Ishikawa (cell line): ENCODE measurements around the gene PARK7.

ENCODE experiments used
- CEBPB ChIP-seq: IDR thresholded peaks from 2 replicates; pipeline ENCODE4 v1.6.1; 2012
- CREB1 ChIP-seq: IDR thresholded peaks from 2 replicates; pipeline ENCODE4 v1.6.1; 2012; ENCODE audit warnings: low read depth
- EGR1 ChIP-seq: IDR thresholded peaks from 2 replicates; pipeline ENCODE4 v1.6.1; 2012
- EP300 ChIP-seq: IDR thresholded peaks from 2 replicates; pipeline ENCODE4 v1.6.1; 2012; ENCODE audit warnings: borderline replicate concordance
- FOXM1 ChIP-seq: IDR thresholded peaks from 2 replicates; pipeline ENCODE4 v1.6.1; 2012; ENCODE audit warnings: low read depth, borderline replicate concordance
- NFIC ChIP-seq: IDR thresholded peaks from 2 replicates; pipeline ENCODE4 v1.6.1; 2012
- RAD21 ChIP-seq: IDR thresholded peaks from 2 replicates; pipeline ENCODE4 v1.6.1; 2012; ENCODE audit warnings: low read depth
- TAF1 ChIP-seq: IDR thresholded peaks from 2 replicates; pipeline ENCODE4 v1.6.1; 2012; ENCODE audit warnings: low read depth, mild to moderate bottlenecking
- TCF12 ChIP-seq: IDR thresholded peaks from 2 replicates; pipeline ENCODE4 v1.6.1; 2012; ENCODE audit warnings: low read depth
- TEAD4 ChIP-seq: IDR thresholded peaks from 2 replicates; pipeline ENCODE4 v1.6.1; 2012
- YY1 ChIP-seq: IDR thresholded peaks from 2 replicates; pipeline ENCODE4 v1.6.1; 2012; ENCODE audit warnings: low read depth
- ZBTB7A ChIP-seq: IDR thresholded peaks from 2 replicates; pipeline ENCODE4 v1.6.1; 2012; ENCODE audit warnings: low read depth
- TF ChIP-seq, protein P1 (sequence below): IDR thresholded peaks from 2 replicates; pipeline ENCODE4 v1.6.1; 2012
- TF ChIP-seq, protein P2 (sequence below): IDR thresholded peaks from 2 replicates; pipeline ENCODE4 v1.6.1; 2012
- TF ChIP-seq, protein P3 (sequence below): IDR thresholded peaks from 2 replicates; pipeline ENCODE4 v1.6.1; 2012; ENCODE audit warnings: low read depth, mild to moderate bottlenecking

PARK7 gene

DNA sequence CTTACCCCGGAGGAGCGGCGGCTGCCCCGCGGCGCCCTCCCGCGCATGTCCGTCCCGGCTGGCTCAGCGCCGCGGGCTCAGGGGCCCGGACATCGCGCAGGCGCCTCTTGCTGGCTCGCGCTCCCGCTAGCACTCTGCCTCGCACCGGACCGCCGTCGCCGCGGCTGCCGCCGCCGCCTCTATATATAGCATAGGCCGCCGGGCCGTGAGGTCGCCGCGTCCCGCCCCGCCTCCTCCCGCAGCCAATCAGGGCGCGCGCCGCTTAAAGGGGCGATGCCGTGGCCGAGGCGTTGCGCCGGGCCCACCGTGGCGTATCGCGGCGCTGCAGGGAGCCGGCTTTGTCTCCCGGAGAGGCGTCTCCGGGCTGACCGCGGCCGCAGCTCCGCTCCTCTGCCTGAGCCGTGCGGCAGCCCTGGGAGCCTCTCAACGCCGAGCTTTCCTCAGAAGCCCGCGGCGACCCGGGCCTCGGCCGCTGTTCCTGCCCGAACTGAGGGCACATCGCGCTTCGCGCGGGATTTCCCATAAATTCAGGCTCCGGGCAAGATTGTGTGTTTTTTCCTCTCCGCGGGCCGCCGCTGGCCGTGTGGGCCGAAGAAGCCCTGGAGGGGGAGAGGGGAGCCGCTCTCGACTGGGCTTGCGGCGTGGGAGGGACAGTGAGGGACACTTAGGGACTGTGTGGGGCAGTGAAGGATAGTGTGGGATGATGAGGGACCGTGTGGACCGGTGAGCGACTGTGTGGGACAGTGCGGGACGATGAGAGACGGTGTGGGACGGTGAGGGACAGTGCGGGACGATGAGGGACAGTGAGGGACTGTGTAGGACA, 64.9 kb downstream of the PARK7 start, which contains the start of gene ERRFI1:
Gene ERRFI1 (minus strand): TSS at position 157 of the 823 bp plus-strand sequence. CDS start 10,690 bp downstream, outside the sequence.
- TF ChIP-seq TAF1: peak; percentile 84; the same call in 1 of the 2 replicates
- TF ChIP-seq YY1: 0 out of 2 replicates have a peak, but pooled peaks have one; percentile 41
- TF ChIP-seq EGR1: 0 out of 2 replicates have a peak, but pooled peaks have one; percentile 4
- TF ChIP-seq ZBTB7A: 0 out of 2 replicates have a peak, but pooled peaks have one; percentile 11
- no peak for TF ChIP-seq FOXM1
- TF ChIP-seq TCF12: no peak
- TF ChIP-seq, protein P1, sequence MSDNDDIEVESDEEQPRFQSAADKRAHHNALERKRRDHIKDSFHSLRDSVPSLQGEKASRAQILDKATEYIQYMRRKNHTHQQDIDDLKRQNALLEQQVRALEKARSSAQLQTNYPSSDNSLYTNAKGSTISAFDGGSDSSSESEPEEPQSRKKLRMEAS: peak; percentile 95
- no peak; the same call in 1 of the 2 replicates for TF ChIP-seq NFIC

DNA sequence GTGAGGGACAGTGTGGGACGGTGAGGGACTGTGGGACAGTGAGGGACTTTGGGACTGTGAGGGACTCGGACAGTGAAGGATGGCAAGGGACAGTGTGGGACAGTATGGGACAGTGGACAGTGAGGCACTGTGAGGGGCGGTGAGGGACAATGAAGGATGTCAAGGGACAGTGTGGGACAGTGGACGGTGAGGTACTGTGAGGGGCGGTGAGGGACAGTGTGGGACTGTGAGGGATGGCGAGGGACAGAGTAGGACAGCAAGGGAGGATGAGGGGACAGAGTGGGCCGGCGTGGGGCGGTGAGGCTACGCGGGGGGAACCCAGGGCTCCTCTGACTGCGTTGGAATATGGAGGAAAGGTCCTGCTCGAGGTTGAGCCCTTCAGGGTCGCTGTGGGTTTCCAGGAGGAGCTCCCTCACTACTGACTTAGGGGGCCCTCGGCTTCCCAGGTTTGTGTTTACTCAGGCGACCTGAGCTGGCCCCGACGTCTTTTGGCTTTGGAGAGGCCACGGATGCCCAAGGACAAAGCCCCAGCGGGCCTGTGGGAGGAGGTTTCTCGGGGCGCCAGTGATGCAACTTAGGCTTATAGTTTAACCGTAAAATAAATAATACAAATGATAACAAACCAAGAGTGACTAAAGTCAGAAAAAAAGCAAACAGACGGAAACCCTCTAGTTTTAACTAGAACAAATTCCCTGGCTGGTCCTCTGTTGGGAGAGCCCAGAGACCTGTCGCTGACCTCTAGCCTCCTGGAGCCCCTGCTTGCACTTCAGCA, 65.7 kb downstream of the PARK7 start:
- TF ChIP-seq FOXM1: no peak
- no peak for TF ChIP-seq TAF1
- no peak for TF ChIP-seq CREB1
- TF ChIP-seq, protein P2, sequence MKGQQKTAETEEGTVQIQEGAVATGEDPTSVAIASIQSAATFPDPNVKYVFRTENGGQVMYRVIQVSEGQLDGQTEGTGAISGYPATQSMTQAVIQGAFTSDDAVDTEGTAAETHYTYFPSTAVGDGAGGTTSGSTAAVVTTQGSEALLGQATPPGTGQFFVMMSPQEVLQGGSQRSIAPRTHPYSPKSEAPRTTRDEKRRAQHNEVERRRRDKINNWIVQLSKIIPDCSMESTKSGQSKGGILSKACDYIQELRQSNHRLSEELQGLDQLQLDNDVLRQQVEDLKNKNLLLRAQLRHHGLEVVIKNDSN: no peak
- no peak for TF ChIP-seq YY1
- TF ChIP-seq TCF12: no peak
- TF ChIP-seq EP300: no peak
- TF ChIP-seq RAD21: no peak
- TF ChIP-seq CEBPB: no peak
- no peak for TF ChIP-seq TEAD4

DNA sequence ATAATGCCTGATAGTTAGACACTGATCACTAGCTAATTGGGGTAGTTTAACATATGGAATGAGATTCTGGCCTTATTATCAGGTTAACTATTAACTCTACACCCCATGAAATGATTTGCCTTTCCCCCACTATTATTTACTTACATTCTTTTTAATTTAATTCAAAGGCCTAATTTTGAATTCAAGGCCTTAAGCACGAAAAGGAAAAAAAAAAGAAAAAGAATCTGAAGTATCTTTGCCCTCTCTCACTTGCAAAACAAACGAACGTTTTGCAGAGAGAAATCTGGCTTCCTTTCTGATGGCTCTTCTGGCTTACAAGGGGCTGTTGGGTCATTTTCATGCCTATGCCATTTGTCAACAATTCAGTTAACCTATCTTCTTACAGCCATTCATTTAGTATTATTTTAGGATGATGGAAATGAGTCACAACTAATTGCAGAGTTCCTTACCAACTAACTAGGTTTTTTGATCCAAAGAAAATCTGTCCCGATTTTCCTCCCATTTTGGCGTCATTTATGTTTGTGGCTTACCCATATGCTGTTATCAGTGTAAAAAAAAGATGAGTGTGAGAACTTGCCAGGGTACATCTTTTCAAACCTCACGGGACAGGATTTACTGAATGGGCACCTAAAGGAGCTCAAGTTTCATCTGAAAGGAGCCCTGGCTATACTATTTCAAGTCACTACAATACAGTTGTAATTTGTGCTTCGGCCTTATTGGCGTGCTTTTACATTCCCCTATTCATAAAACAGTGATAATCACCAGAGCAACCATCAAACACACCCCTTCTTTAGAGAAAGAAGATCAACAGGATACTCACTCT, 66.4 kb downstream of the PARK7 start:
- no peak for TF ChIP-seq NFIC

DNA sequence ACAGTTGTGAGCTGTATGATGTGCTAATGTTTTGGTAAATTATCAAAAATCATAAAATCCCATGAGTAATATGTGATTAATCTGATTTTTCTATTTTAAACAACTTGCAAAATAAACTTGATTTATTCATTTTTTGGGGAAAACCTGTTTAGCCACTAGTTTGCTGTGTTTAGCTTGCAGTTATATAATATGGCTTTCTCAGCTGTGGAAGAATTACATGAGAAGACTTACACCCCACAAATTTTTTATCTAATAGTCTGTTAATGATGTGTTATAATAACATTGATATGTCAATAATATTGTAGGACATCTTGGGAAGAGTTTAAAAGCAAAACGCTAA, 67.0 kb downstream of the PARK7 start:
- TF ChIP-seq TAF1: no peak
- TF ChIP-seq TCF12: no peak
- TF ChIP-seq NFIC: no peak
- TF ChIP-seq, protein P2: no peak
- no peak for TF ChIP-seq RAD21
- TF ChIP-seq, protein P1: no peak
- TF ChIP-seq CREB1: no peak
- TF ChIP-seq ZBTB7A: no peak

DNA sequence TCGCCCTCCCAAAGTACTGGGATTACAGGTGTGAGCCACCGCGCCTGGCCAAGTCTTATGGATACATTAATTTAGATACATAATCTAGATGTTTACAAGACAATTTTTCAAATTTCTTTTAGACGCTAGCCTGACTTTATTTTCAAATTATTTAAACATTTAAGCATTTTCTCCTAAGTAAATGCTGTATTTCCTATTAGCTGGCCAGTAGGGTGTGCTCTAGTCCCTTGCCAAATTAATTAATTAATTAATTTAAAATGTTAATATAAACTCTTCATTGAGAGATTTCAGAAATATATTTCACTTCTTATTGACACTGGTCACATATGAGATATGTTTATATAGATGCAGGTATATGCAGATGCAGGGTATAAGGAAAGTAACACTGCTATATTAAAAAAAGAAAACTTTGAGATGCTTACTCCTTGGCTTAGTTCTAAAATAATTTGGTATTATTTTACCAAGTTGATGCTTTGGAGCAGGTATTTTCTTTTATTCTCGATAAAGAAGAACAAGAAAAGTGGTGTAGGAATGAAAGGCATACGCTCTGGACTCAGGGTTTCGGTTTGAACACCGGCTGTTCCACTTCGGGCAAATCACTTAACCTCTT, 69.8 kb downstream of the PARK7 start:
- TF ChIP-seq RAD21: peak; percentile 75
- no peak for TF ChIP-seq ZBTB7A
- no peak for TF ChIP-seq EP300

DNA sequence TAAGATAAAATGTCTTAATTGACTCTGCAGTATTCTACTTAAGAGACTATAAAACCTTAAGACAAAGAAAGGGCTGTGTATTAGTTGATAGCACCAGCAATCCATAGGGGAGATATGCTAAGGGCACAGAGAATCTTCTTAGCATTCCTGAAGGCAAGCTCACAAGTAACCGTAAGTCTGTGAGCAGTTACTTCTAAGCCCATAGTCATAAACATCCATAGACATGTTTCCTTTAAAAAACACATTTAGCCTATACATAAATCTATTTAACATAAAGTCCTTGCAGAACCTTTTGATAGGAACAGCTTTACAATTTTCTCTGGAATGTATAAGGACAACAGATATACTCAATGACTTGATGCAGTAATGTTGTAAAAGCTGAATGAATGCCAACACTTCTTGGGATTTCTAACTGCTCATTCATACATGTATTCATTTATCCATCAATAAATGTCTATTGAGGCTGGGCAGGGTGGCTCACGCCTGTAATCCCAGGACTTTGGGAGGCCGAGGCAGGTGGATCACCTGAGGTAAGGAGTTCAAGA, 70.9 kb downstream of the PARK7 start:
- TF ChIP-seq, protein P3, sequence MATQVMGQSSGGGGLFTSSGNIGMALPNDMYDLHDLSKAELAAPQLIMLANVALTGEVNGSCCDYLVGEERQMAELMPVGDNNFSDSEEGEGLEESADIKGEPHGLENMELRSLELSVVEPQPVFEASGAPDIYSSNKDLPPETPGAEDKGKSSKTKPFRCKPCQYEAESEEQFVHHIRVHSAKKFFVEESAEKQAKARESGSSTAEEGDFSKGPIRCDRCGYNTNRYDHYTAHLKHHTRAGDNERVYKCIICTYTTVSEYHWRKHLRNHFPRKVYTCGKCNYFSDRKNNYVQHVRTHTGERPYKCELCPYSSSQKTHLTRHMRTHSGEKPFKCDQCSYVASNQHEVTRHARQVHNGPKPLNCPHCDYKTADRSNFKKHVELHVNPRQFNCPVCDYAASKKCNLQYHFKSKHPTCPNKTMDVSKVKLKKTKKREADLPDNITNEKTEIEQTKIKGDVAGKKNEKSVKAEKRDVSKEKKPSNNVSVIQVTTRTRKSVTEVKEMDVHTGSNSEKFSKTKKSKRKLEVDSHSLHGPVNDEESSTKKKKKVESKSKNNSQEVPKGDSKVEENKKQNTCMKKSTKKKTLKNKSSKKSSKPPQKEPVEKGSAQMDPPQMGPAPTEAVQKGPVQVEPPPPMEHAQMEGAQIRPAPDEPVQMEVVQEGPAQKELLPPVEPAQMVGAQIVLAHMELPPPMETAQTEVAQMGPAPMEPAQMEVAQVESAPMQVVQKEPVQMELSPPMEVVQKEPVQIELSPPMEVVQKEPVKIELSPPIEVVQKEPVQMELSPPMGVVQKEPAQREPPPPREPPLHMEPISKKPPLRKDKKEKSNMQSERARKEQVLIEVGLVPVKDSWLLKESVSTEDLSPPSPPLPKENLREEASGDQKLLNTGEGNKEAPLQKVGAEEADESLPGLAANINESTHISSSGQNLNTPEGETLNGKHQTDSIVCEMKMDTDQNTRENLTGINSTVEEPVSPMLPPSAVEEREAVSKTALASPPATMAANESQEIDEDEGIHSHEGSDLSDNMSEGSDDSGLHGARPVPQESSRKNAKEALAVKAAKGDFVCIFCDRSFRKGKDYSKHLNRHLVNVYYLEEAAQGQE: no peak
- no peak for TF ChIP-seq ZBTB7A
- TF ChIP-seq CEBPB: no peak

DNA sequence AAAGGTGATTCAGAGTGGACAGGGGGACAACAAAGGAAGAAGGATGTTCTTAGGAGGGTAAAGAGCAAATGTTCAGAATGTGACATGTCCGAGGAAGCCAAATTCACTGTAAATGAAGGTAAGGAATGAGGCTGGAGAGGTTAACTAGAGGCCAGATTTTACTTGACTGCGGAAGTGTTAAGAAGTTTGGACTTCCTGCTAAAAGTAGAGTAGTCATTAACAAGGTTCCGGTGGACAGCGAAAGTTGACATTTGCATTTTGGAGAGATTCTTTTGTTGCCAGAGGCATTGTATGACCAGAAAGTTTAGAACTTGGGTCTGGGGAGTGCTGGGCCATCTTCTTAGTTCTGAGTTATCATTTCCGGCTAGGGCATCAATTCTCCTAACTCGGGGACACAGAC, 71.8 kb downstream of the PARK7 start:
- TF ChIP-seq YY1 (no peak), EGR1 (no peak), CREB1 (no peak), CEBPB (no peak), TEAD4 (no peak), TAF1 (no peak), FOXM1 (no peak), RAD21 (no peak), NFIC (no peak), EP300 (no peak), ZBTB7A (no peak)
- TF ChIP-seq, protein P1: no peak
- TF ChIP-seq, protein P3: no peak
